Adipocyte (in vitro differentiated cells): ENCODE data around the gene SATB2.

Source experiments
- DNase-seq: peaks from one replicate; pipeline ENCODE4 v3.0.0-alpha.2; 2015; ENCODE audit warnings: low read depth
- H3K27me3 ChIP-seq: replicated peaks from 2 replicates; pipeline ENCODE4 v1.7.0; 2013; ENCODE audit warnings: mild to moderate bottlenecking, low read length, moderate library complexity; ENCODE audit not compliant: control insufficient read depth, insufficient read depth
- H3K36me3 ChIP-seq: 2 replicates; pipeline ENCODE4 v1.7.0; 2013; ENCODE audit warnings: low read length, mild to moderate bottlenecking, moderate library complexity; ENCODE audit not compliant: control insufficient read depth, insufficient read depth, severe bottlenecking
- H3K4me1 ChIP-seq: 2 replicates; pipeline ENCODE4 v1.7.0; 2013; ENCODE audit warnings: mild to moderate bottlenecking, low read length, moderate library complexity; ENCODE audit not compliant: control insufficient read depth, insufficient read depth
- H3K4me3 ChIP-seq: 2 replicates; pipeline ENCODE4 v1.7.0; 2013; ENCODE audit warnings: mild to moderate bottlenecking, low read length, moderate library complexity
- H3K9ac ChIP-seq: 2 replicates; pipeline ENCODE4 v1.7.0; 2013; ENCODE audit warnings: mild to moderate bottlenecking, low read length, moderate library complexity
- H3K9me3 ChIP-seq: 2 replicates; pipeline ENCODE4 v1.7.0; 2013; ENCODE audit warnings: mild to moderate bottlenecking, low read length, moderate library complexity; ENCODE audit not compliant: control insufficient read depth

Gene SATB2

GRCh38 chr2:199419428-199419827 lies 38.3 kb downstream of the SATB2 start:
- H3K9me3 ChIP-seq = no peaks in the 10 kb centered on the region
- no peak for DNase-seq
- no peak overlapping the region for H3K4me3 ChIP-seq
- H3K36me3 ChIP-seq = peaks cover 39% of the 10 kb centered on the region
- H3K9ac ChIP-seq = no peak overlapping the region
- no peaks in the 10 kb centered on the region for H3K27me3 ChIP-seq
- H3K4me1 ChIP-seq = no peaks in the 10 kb centered on the region

- no peaks in the 10 kb centered on the region for H3K27me3 ChIP-seq
- H3K9me3 ChIP-seq = no peaks in the 10 kb centered on the region
- H3K36me3 ChIP-seq = peaks cover 28% of the 10 kb centered on the region
- no peak for DNase-seq
- no peak overlapping the region for H3K9ac ChIP-seq
- peaks cover 10% of the 10 kb centered on the region for H3K4me1 ChIP-seq
- no peak overlapping the region for H3K4me3 ChIP-seq
Observed at GRCh38 chr2:199414465-199414864, 43.3 kb downstream of the SATB2 start.

- DNase-seq = no peak
- Histone ChIP-seq H3K9me3 (no peaks in the 10 kb centered on the region), H3K4me1 (peaks cover 13% of the 10 kb centered on the region), H3K9ac (no peak overlapping the region), H3K4me3 (no peak overlapping the region), H3K36me3 (peaks cover 26% of the 10 kb centered on the region), H3K27me3 (no peaks in the 10 kb centered on the region)
Observed at GRCh38 chr2:199414001-199414400, 43.7 kb downstream of the SATB2 start.

GRCh38 chr2:199409759-199410529 lies 47.8 kb downstream of the SATB2 start:
- no peak overlapping the region for H3K9ac ChIP-seq
- peaks cover 13% of the 10 kb centered on the region for H3K36me3 ChIP-seq
- peak; percentile 59 for DNase-seq

GRCh38 chr2:199407421-199407820 lies 50.3 kb downstream of the SATB2 start:
- Histone ChIP-seq H3K4me1 (peaks cover 36% of the 10 kb centered on the region), H3K9me3 (no peaks in the 10 kb centered on the region), H3K4me3 (no peak overlapping the region), H3K36me3 (no peaks in the 10 kb centered on the region), H3K27me3 (no peaks in the 10 kb centered on the region), H3K9ac (no peak overlapping the region)
- no peak for DNase-seq

More at GRCh38 chr2:199409759-199410529, 47.8 kb downstream of the SATB2 start:
- H3K4me1 ChIP-seq = peaks cover 24% of the 10 kb centered on the region
- no peaks in the 10 kb centered on the region for H3K27me3 ChIP-seq
- no peaks in the 10 kb centered on the region for H3K9me3 ChIP-seq
- H3K4me3 ChIP-seq = no peak overlapping the region

- peak; percentile 58 for DNase-seq
- H3K4me1 ChIP-seq = peaks cover 34% of the 10 kb centered on the region
- peak overlapping the region; percentile 31 for H3K9ac ChIP-seq
- no peaks in the 10 kb centered on the region for H3K9me3 ChIP-seq
- H3K27me3 ChIP-seq = no peaks in the 10 kb centered on the region
- peak overlapping the region; percentile 28 for H3K4me3 ChIP-seq
- H3K36me3 ChIP-seq = peaks cover 4% of the 10 kb centered on the region
Observed at GRCh38 chr2:199405241-199405640, 52.5 kb downstream of the SATB2 start.

GRCh38 chr2:199404841-199405240 lies 52.9 kb downstream of the SATB2 start:
- Histone ChIP-seq H3K36me3 (peaks cover 4% of the 10 kb centered on the region), H3K4me1 (peaks cover 30% of the 10 kb centered on the region), H3K9me3 (no peaks in the 10 kb centered on the region), H3K27me3 (no peaks in the 10 kb centered on the region), H3K9ac (peak overlapping the region; percentile 31), H3K4me3 (peak overlapping the region; percentile 28)
- peak; percentile 85 for DNase-seq

GRCh38 chr2:199395311-199395710 lies 62.4 kb downstream of the SATB2 start:
- H3K27me3 ChIP-seq = no peaks in the 10 kb centered on the region
- no peaks in the 10 kb centered on the region for H3K9me3 ChIP-seq
- H3K9ac ChIP-seq = no peak overlapping the region
- peaks cover 18% of the 10 kb centered on the region for H3K4me1 ChIP-seq
- no peak overlapping the region for H3K4me3 ChIP-seq
- peaks cover 10% of the 10 kb centered on the region for H3K36me3 ChIP-seq
- DNase-seq = no peak

GRCh38 chr2:199392363-199392762 lies 65.4 kb downstream of the SATB2 start:
- DNase-seq = no peak
- no peak overlapping the region for H3K9ac ChIP-seq
- peaks cover 5% of the 10 kb centered on the region for H3K36me3 ChIP-seq
- H3K9me3 ChIP-seq = no peaks in the 10 kb centered on the region
- H3K27me3 ChIP-seq = no peaks in the 10 kb centered on the region
- H3K4me1 ChIP-seq = peaks cover 13% of the 10 kb centered on the region
- no peak overlapping the region for H3K4me3 ChIP-seq

- H3K9me3 ChIP-seq = no peaks in the 10 kb centered on the region
- peaks cover 6% of the 10 kb centered on the region for H3K4me1 ChIP-seq
- H3K27me3 ChIP-seq = no peaks in the 10 kb centered on the region
- DNase-seq = no peak
- no peak overlapping the region for H3K4me3 ChIP-seq
- no peak overlapping the region for H3K9ac ChIP-seq
- no peaks in the 10 kb centered on the region for H3K36me3 ChIP-seq
Observed at GRCh38 chr2:199388728-199389268, 68.9 kb downstream of the SATB2 start.

- peaks cover 18% of the 10 kb centered on the region for H3K36me3 ChIP-seq
- H3K27me3 ChIP-seq = no peaks in the 10 kb centered on the region
- no peaks in the 10 kb centered on the region for H3K4me1 ChIP-seq
- DNase-seq = no peak
- no peak overlapping the region for H3K4me3 ChIP-seq
- H3K9me3 ChIP-seq = no peaks in the 10 kb centered on the region
- no peak overlapping the region for H3K9ac ChIP-seq
Observed at GRCh38 chr2:199384043-199384442, 73.7 kb downstream of the SATB2 start.
